Transverse colon (tissue), 3 donors: ENCODE measurements around the gene RAB4B.

Experiments
- CTCF ChIP-seq, 5 experiments: fragments of 200-600 bp in 3 of 5; fragments of 450-650 bp in 2 of 5; sonication (generic) in 3 of 5; IDR thresholded peaks; 1 replicate in 2 of 5; 2 replicates in 3 of 5; pipeline ENCODE4 v1.5.1; 2016 to 2017; ENCODE audit warnings: antibody characterized with exemption in 5 of 5, inconsistent platforms in 3 of 5, mild to moderate bottlenecking in 2 of 5, moderate library complexity in 1 of 5
- POLR2A ChIP-seq: fragments of 450-650 bp; IDR thresholded peaks from one replicate; pipeline ENCODE4 v1.6.1; 2016; ENCODE audit warnings: antibody characterized with exemption, mild to moderate bottlenecking, moderate library complexity

- TF ChIP-seq POLR2A (no peak), CTCF (IDR thresholded peaks at IDR 0.05) (no peak)
Observed at GRCh38 chr19:40736661-40737060, 41.4 kb upstream of the RAB4B start.
